SK-N-MC (cell line): Measurements from ENCODE around the gene DGLUCY.

Experiments
- EZH2 ChIP-seq: fragments of 200-600 bp; sonication (generic); IDR thresholded peaks from one replicate; pipeline ENCODE4 v1.6.1; 2017; ENCODE audit warnings: antibody characterized with exemption
- FOXP2 ChIP-seq: optimal IDR thresholded peaks from 2 replicates; pipeline ENCODE3; 2011; ENCODE audit warnings: mild to moderate bottlenecking, moderate library complexity; ENCODE audit not compliant: insufficient read depth; ENCODE audit errors: extremely low read length, control extremely low read depth
- POLR2AphosphoS5 ChIP-seq: IDR thresholded peaks from 2 replicates; pipeline ENCODE4 v1.6.1; 2012; ENCODE audit warnings: mild to moderate bottlenecking, low read depth, low read length, borderline replicate concordance

DNA sequence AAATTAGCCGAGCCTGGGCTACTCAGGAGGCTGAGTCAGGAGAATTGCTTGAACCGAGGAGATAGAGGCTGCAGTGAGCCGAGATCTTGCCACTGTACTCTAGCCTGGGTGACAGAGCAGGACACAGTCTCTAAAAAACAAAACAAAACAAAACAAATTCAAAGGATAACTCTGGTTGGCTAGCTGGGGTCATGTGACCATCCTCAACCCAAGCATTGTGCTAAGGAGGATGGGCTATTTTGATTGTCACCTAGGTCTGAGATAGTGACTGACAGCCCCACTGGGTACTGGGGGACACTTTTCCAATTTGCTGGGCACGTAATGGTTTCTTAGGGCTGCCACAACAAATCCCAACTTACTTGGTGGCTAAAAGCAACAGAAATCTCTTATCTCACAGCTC lies 11.9 kb downstream of the DGLUCY start:
- TF ChIP-seq POLR2AphosphoS5 (no peak), EZH2 (no peak), FOXP2 (no peak)
